Melanocyte of skin (primary cell): ENCODE results near the gene USP21. TPM values are rescaled to one million over a fixed set of nuclear protein-coding genes. Genes with fewer than 3 reads are reported as not detected.

Experiments
- small RNA-seq, 2 donors: library from RNA; depleted of rRNA; stranded (forward); fragments of <200 nt; gene quantifications; one replicate each; pipeline ENCODE3, GENCODE V24; 2012
- total RNA-seq, 2 donors: library from RNA; depleted of rRNA; stranded (reverse); fragments of >200 nt; gene quantifications; 2 replicates each; pipeline ENCODE4 v1.2.3, GENCODE V29; 2012

Gene USP21
- total RNA-seq: 10 to 100 TPM in 1 of 2 donors, 1 to 10 TPM in 1; 9.0 to 12.0 TPM

GRCh38 chr1:161159087-161159912, at the start of gene USP21:
USP21 (plus strand) TSS chr1:161159500; CDS start chr1:161160641, 1,141 bp downstream.

GRCh38 chr1:161117759-161118581, 41.3 kb upstream of the USP21 start, which contains the start of the genes NIT1 and PFDN2:
NIT1 (plus strand) TSS chr1:161118105; CDS start chr1:161118177, 72 bp downstream.
PFDN2 (minus strand) TSS chr1:161118037; CDS start chr1:161118026, 11 bp downstream.

GRCh38 chr1:161132410-161133219, 26.7 kb upstream of the USP21 start, which contains the start of gene DEDD:
DEDD (minus strand) TSS chr1:161132667; CDS start chr1:161124462, 8,205 bp downstream.

GRCh38 chr1:161153682-161154337, 5.5 kb upstream of the USP21 start, which contains the start of gene UFC1:
UFC1 (plus strand) TSS chr1:161153978; CDS start chr1:161153998, 20 bp downstream.

GRCh38 chr1:161165742-161166668, 6.7 kb downstream of the USP21 start, which contains the start of gene PPOX:
PPOX (plus strand) TSS chr1:161166426; CDS start chr1:161166848, 422 bp downstream.

GRCh38 chr1:161177112-161177935, 18.0 kb downstream of the USP21 start, which contains the start of gene B4GALT3:
B4GALT3 (minus strand) TSS chr1:161177507; CDS start chr1:161176060, 1,447 bp downstream.

GRCh38 chr1:161198897-161199431, 39.7 kb downstream of the USP21 start, which contains the start of gene ADAMTS4:
ADAMTS4 (minus strand) TSS chr1:161199054; CDS start chr1:161198627, 427 bp downstream.

GRCh38 chr1:161201836-161202712, 42.8 kb downstream of the USP21 start, which contains the start of gene NDUFS2:
NDUFS2 (plus strand) TSS chr1:161202367; CDS start chr1:161202386, 19 bp downstream.

GRCh38 chr1:161215076-161215475, 55.8 kb downstream of the USP21 start, which contains the start of gene FCER1G:
FCER1G (plus strand) TSS chr1:161215295; CDS start chr1:161215322, 27 bp downstream.

Small RNAs within 50 kb of the gene (small RNA-seq; reads per million reads assigned to genes)
- gene RF01225: 0 reads per million in 2 donors

Other genes with a start within 250 kb of the USP21 start
- not detected for gene ITLN2, start 204.7 kb upstream of the USP21 start, total RNA-seq
- gene F11R, start 138.3 kb upstream of the USP21 start, total RNA-seq: 10 to 100 TPM; 13.4 to 47.0 TPM
- 1 to 10 TPM; 2.7 to 6.9 TPM for gene TSTD1, start 120.5 kb upstream of the USP21 start, total RNA-seq
- 10 to 100 TPM; 75.0 to 92.9 TPM for gene USF1, start 113.5 kb upstream of the USP21 start, total RNA-seq
- gene ARHGAP30, start 89.6 kb upstream of the USP21 start, total RNA-seq: under 1 TPM in 1 of 2 donors, not detected in 1; under 0.01 TPM
- gene NECTIN4, start 69.9 kb upstream of the USP21 start, total RNA-seq: under 1 TPM in 1 of 2 donors, not detected in 1; 0.69 TPM
- gene KLHDC9, start 61.1 kb upstream of the USP21 start, total RNA-seq: 1 to 10 TPM in 1 of 2 donors, under 1 TPM in 1; under 0.01 to 1.7 TPM
- 10 to 100 TPM; 24.4 to 38.0 TPM for gene PFDN2, start 41.5 kb upstream of the USP21 start, total RNA-seq
- 10 to 100 TPM; 29.9 to 30.3 TPM for gene NIT1, start 41.4 kb upstream of the USP21 start, total RNA-seq
- gene DEDD, start 26.8 kb upstream of the USP21 start, total RNA-seq: 10 to 100 TPM; 28.6 to 40.0 TPM
- 10 to 100 TPM; 59.2 to 63.9 TPM for gene UFC1, start 5.5 kb upstream of the USP21 start, total RNA-seq
- gene PPOX, start 6.9 kb downstream of the USP21 start, total RNA-seq: 10 to 100 TPM; 11.4 to 14.7 TPM
- gene B4GALT3, start 18.0 kb downstream of the USP21 start, total RNA-seq: 10 to 100 TPM; 27.3 to 29.9 TPM
- gene ADAMTS4, start 39.6 kb downstream of the USP21 start, total RNA-seq: 10 to 100 TPM in 1 of 2 donors, 1 to 10 TPM in 1; 4.0 to 18.6 TPM
- gene NDUFS2, start 42.9 kb downstream of the USP21 start, total RNA-seq: 100 to 1,000 TPM; 137 to 170 TPM
- gene FCER1G, start 55.8 kb downstream of the USP21 start, total RNA-seq: under 1 TPM; 0.34 to 0.67 TPM
- not detected for gene APOA2, start 64.1 kb downstream of the USP21 start, total RNA-seq
- gene TOMM40L, start 66.6 kb downstream of the USP21 start, total RNA-seq: 10 to 100 TPM; 17.9 to 20.0 TPM
- not detected for gene NR1I3, start 78.7 kb downstream of the USP21 start, total RNA-seq
- gene PCP4L1, start 99.2 kb downstream of the USP21 start, total RNA-seq: under 1 TPM; under 0.01 TPM
- gene MPZ, start 150.5 kb downstream of the USP21 start, total RNA-seq: under 1 TPM; under 0.01 to 0.33 TPM
- 10 to 100 TPM; 23.6 to 29.3 TPM for gene SDHC, start 154.9 kb downstream of the USP21 start, total RNA-seq
- not detected for gene CFAP126, start 208.4 kb downstream of the USP21 start, total RNA-seq